Cardiac muscle cell (in vitro differentiated cells and primary cell): ENCODE data around the gene DNMT3A. TPM values are rescaled to one million over a fixed set of nuclear protein-coding genes. Genes with fewer than 3 reads are reported as not detected.

Source experiments
- DNase-seq, 2 donors: peaks; one replicate each; pipeline versions ENCODE4 v3.0.0 to v3.0.0-alpha.2; 2010 to 2017; ENCODE audit warnings: low read depth in 1 of 2, low spot score in 1 of 2
- H3K27ac ChIP-seq: fragments of 200-600 bp; sonication (generic); 2 replicates; pipeline ENCODE4 v1.5.1; 2016
- H3K27me3 ChIP-seq: fragments of 200-600 bp; sonication (generic); 2 replicates; pipeline ENCODE4 v1.6.0; 2016; ENCODE audit warnings: control low read depth
- H3K36me3 ChIP-seq: fragments of 200-600 bp; sonication (generic); 2 replicates; pipeline ENCODE4 v1.5.1; 2016; ENCODE audit warnings: control low read depth
- H3K4me1 ChIP-seq: fragments of 200-600 bp; sonication (generic); 2 replicates; pipeline ENCODE4 v1.8.1; 2017; ENCODE audit warnings: low read depth, mild to moderate bottlenecking, mixed run types
- H3K4me3 ChIP-seq: fragments of 200-600 bp; sonication (generic); 2 replicates; pipeline ENCODE4 v1.5.1; 2016; ENCODE audit warnings: mild to moderate bottlenecking
- H3K9me3 ChIP-seq: fragments of 200-600 bp; sonication (generic); 2 replicates; pipeline ENCODE4 v1.5.1; 2017; ENCODE audit warnings: low read depth, mild to moderate bottlenecking, control low read depth
- polyA plus RNA-seq: library from polyadenylated mRNA; unstranded; fragments of >200 nt; fragmentation: Nextera tagmentation; extraction: Ambion mirVana; gene quantifications from 2 replicates; pipeline ENCODE4 v1.2.1, GENCODE V29; 2016
- total RNA-seq: library from RNA; depleted of rRNA; stranded (reverse); fragments of >200 nt; gene quantifications from 2 replicates; pipeline ENCODE4 v1.2.3, GENCODE V29; 2016
- TF ChIP-seq, protein P1 (sequence below): IDR thresholded peaks from 2 replicates; pipeline ENCODE4 v1.5.1; 2012; ENCODE audit warnings: low read depth, mild to moderate bottlenecking, low read length

The DNMT3A gene
- total and polyA plus RNA-seq, 2 experiments from 2014 or later = 52.9 to 116 TPM

DNA sequence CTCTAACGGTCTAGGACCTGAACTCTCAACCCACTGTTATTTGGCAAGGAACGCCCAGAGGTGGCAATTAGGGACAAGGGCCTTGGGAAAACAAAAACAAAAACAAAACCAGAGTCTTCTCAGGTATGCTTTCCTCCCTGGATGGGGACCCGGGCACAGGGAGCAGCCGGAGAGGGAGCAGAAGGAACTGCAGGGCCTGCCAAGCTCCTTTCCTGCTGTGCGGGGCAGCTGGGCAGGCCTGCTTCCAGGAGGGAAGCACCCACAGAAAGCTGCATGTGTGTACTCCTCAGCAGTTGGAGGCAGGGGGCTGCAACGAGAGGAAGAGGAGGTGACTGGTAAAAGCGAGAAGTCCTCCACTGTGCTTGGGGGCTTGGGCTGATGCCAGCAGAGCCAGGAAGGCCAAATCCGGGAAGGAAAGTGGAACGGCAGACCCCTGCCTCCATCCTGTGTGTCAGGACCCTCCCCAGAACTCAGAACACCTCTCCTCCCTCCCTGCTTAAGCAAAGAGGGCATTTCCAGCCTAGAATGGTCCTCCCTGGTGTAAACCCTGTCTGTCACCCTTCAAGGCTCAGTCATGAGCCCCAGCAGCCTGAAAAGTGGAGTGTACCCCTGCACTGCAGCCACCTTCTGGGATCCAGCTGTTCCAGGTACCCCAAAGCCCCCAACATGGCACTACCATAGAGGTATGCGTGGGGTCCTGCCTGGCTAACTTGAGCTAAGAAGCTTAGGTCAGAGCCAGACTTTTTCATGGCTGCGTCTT lies 56.3 kb downstream of the DNMT3A start:
- TF ChIP-seq, protein P1, sequence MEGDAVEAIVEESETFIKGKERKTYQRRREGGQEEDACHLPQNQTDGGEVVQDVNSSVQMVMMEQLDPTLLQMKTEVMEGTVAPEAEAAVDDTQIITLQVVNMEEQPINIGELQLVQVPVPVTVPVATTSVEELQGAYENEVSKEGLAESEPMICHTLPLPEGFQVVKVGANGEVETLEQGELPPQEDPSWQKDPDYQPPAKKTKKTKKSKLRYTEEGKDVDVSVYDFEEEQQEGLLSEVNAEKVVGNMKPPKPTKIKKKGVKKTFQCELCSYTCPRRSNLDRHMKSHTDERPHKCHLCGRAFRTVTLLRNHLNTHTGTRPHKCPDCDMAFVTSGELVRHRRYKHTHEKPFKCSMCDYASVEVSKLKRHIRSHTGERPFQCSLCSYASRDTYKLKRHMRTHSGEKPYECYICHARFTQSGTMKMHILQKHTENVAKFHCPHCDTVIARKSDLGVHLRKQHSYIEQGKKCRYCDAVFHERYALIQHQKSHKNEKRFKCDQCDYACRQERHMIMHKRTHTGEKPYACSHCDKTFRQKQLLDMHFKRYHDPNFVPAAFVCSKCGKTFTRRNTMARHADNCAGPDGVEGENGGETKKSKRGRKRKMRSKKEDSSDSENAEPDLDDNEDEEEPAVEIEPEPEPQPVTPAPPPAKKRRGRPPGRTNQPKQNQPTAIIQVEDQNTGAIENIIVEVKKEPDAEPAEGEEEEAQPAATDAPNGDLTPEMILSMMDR = no peak
- H3K9me3 ChIP-seq = no peaks in the 10 kb centered on the region
- no peaks in the 10 kb centered on the region for H3K27me3 ChIP-seq
- no peak overlapping the region for H3K4me3 ChIP-seq
- no peak overlapping the region for H3K27ac ChIP-seq
- no peak for DNase-seq
- H3K4me1 ChIP-seq = peaks cover 12% of the 10 kb centered on the region
- H3K36me3 ChIP-seq = peaks cover 6% of the 10 kb centered on the region

- peaks cover 12% of the 10 kb centered on the region for H3K4me1 ChIP-seq
- DNase-seq = no peak
- no peaks in the 10 kb centered on the region for H3K9me3 ChIP-seq
- H3K27me3 ChIP-seq = no peaks in the 10 kb centered on the region
- TF ChIP-seq, protein P1 = no peak
- H3K36me3 ChIP-seq = peaks cover 6% of the 10 kb centered on the region
- no peak overlapping the region for H3K27ac ChIP-seq
- H3K4me3 ChIP-seq = no peak overlapping the region
These were observed 57.0 kb downstream of the DNMT3A start for GRCh38 chr2:25284756-25285155.

DNA sequence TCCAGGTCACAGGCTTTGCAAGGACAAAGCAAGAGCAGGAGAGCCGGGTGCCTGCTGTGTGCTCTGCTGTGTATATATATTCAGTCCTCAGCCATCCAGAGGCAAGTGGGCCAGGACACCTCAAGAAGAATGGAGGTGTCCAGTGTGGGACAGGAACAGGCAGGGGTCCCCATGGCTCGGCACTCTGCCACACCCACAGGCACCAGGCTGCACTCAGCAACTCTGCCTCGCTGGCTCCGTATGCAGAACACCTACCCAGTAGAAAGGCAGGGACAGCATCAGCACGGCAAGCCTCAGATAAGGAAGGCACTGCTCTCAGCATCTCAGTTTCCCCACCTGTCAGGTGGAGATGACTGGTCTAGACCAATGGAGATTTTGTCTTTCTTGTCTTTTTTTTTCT lies 57.8 kb downstream of the DNMT3A start:
- DNase-seq = no peak
- H3K27me3 ChIP-seq = no peaks in the 10 kb centered on the region
- H3K9me3 ChIP-seq = no peaks in the 10 kb centered on the region
- H3K4me1 ChIP-seq = peaks cover 12% of the 10 kb centered on the region
- H3K4me3 ChIP-seq = no peak overlapping the region
- TF ChIP-seq, protein P1 = no peak
- H3K36me3 ChIP-seq = peaks cover 6% of the 10 kb centered on the region
- no peak overlapping the region for H3K27ac ChIP-seq

GRCh38 chr2:25281941-25282340 lies 59.8 kb downstream of the DNMT3A start:
- Histone ChIP-seq H3K36me3 (peaks cover 6% of the 10 kb centered on the region), H3K27me3 (no peaks in the 10 kb centered on the region), H3K9me3 (no peaks in the 10 kb centered on the region), H3K4me1 (peaks cover 20% of the 10 kb centered on the region), H3K27ac (no peak overlapping the region), H3K4me3 (no peak overlapping the region)
- no peak for DNase-seq
- TF ChIP-seq, protein P1 = no peak

DNA sequence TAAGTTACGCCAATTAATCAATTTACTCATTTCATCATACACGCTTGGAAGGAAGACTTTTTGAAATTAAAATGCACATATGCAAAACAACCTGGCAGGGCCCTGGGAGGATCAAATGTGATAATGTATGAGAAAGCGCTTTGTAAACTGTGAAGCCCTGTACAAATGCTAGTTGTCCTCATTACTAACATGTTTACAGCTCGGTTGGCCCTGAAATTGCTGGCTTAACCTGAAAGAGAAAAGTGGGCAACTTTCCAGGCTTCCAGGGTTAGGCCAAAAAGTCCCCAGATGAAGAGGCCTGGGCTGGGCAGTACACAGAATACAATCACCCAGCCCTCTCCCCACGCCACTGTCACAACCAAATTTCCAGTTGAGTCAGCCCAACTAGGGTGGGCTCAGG lies 60.2 kb downstream of the DNMT3A start:
- Histone ChIP-seq H3K4me3 (no peak overlapping the region), H3K27ac (no peak overlapping the region), H3K4me1 (peaks cover 20% of the 10 kb centered on the region), H3K36me3 (peaks cover 6% of the 10 kb centered on the region), H3K27me3 (no peaks in the 10 kb centered on the region), H3K9me3 (no peaks in the 10 kb centered on the region)
- DNase-seq = no peak
- TF ChIP-seq, protein P1 = no peak
